BE2C (cell line): ENCODE measurements around the gene MIER2.
"Not testable (repeated sequence)": the region's sequence is repeated elsewhere in the genome, so short reads cannot be mapped to it uniquely, and the experiment has no call there.

Source experiments
- DNase-seq: peaks from one replicate; pipeline ENCODE4 v3.0.0-alpha.2; 2020
- H3K27me3 ChIP-seq: fragments of 250-450 bp; sonication (Bioruptor Pico); 2 replicates; pipeline ENCODE4 v1.5.1; 2020; ENCODE audit warnings: mild to moderate bottlenecking
- H3K36me3 ChIP-seq: fragments of 250-450 bp; sonication (Bioruptor Pico); 2 replicates; pipeline ENCODE4 v1.5.1; 2020; ENCODE audit warnings: mild to moderate bottlenecking
- H3K4me1 ChIP-seq: fragments of 250-450 bp; sonication (Bioruptor Pico); 2 replicates; pipeline ENCODE4 v1.5.1; 2020
- H3K4me3 ChIP-seq: 2 replicates; pipeline ENCODE4 v1.5.1; 2011; ENCODE audit warnings: low read depth, low read length
- H3K9me3 ChIP-seq: fragments of 250-450 bp; sonication (Bioruptor Pico); 2 replicates; pipeline ENCODE4 v1.5.1; 2020
- TF ChIP-seq, protein P1 (sequence below): IDR thresholded peaks from 2 replicates; pipeline ENCODE4 v1.5.1; 2012; ENCODE audit warnings: mild to moderate bottlenecking, low read depth, low read length

Gene MIER2

GRCh38 chr19:277131-277530, 67.5 kb downstream of the MIER2 start:
- no peaks in the 10 kb centered on the region for H3K36me3 ChIP-seq
- no peaks in the 10 kb centered on the region for H3K9me3 ChIP-seq
- peaks cover 18% of the 10 kb centered on the region for H3K27me3 ChIP-seq
- no peaks in the 10 kb centered on the region for H3K4me1 ChIP-seq
- TF ChIP-seq, protein P1, sequence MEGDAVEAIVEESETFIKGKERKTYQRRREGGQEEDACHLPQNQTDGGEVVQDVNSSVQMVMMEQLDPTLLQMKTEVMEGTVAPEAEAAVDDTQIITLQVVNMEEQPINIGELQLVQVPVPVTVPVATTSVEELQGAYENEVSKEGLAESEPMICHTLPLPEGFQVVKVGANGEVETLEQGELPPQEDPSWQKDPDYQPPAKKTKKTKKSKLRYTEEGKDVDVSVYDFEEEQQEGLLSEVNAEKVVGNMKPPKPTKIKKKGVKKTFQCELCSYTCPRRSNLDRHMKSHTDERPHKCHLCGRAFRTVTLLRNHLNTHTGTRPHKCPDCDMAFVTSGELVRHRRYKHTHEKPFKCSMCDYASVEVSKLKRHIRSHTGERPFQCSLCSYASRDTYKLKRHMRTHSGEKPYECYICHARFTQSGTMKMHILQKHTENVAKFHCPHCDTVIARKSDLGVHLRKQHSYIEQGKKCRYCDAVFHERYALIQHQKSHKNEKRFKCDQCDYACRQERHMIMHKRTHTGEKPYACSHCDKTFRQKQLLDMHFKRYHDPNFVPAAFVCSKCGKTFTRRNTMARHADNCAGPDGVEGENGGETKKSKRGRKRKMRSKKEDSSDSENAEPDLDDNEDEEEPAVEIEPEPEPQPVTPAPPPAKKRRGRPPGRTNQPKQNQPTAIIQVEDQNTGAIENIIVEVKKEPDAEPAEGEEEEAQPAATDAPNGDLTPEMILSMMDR, result no peak
- H3K4me3 ChIP-seq, result no peak overlapping the region
- DNase-seq, result no peak

DNA sequence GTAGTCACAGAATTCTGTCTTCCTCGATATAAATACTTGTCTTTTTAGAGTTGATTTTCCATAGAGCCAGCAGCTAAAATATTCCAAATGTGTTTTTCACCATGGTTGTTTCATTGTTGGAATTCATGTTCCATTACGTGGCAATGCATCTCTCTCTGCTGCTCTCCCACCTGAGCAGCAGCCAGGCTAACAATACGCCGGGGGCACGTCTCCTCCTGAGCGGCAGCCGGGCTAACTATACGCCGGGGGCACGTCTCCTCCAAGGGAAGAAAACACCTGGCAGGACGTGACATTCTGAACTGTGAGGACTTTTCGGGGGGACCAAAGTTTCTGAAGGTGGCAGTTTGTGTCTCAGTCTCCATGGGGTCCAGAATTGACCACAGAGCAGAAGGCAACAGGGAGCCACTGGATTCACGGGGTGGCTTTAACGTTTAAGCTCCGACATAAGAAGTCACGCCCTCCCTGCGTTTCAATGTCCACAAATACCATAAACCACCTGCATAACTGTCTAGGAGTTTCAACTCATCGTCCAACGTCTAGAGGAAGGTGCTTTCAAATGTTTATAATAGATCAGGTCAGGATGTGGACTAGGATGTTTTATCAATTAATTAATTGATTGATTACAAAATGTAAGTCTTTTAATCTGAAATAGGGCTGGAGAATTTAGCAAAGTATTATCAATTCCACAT, 68.5 kb downstream of the MIER2 start:
- H3K4me3 ChIP-seq, result no peak overlapping the region
- H3K36me3 ChIP-seq, result no peaks in the 10 kb centered on the region
- TF ChIP-seq, protein P1, result no peak
- DNase-seq, result no peak
- H3K27me3 ChIP-seq, result peaks cover 18% of the 10 kb centered on the region
- H3K9me3 ChIP-seq, result no peaks in the 10 kb centered on the region
- no peaks in the 10 kb centered on the region for H3K4me1 ChIP-seq

- no peak for DNase-seq
- Histone ChIP-seq H3K4me1 (no peaks in the 10 kb centered on the region), H3K27me3 (peaks cover 18% of the 10 kb centered on the region), H3K9me3 (no peaks in the 10 kb centered on the region), H3K4me3 (no peak overlapping the region), H3K36me3 (no peaks in the 10 kb centered on the region)
- TF ChIP-seq, protein P1, result no peak
These were observed 69.6 kb downstream of the MIER2 start for GRCh38 chr19:275000-275399.

GRCh38 chr19:273393-273792, 71.2 kb downstream of the MIER2 start:
- H3K36me3 ChIP-seq, result no peaks in the 10 kb centered on the region
- no peak for DNase-seq
- no peak overlapping the region for H3K4me3 ChIP-seq
- no peaks in the 10 kb centered on the region for H3K9me3 ChIP-seq
- H3K27me3 ChIP-seq, result peaks cover 18% of the 10 kb centered on the region
- TF ChIP-seq, protein P1, result no peak
- no peaks in the 10 kb centered on the region for H3K4me1 ChIP-seq

GRCh38 chr19:271856-272255, 72.7 kb downstream of the MIER2 start:
- no peaks in the 10 kb centered on the region for H3K4me1 ChIP-seq
- H3K36me3 ChIP-seq, result no peaks in the 10 kb centered on the region
- H3K27me3 ChIP-seq, result peaks cover 14% of the 10 kb centered on the region
- no peak overlapping the region for H3K4me3 ChIP-seq
- H3K9me3 ChIP-seq, result no peaks in the 10 kb centered on the region
- TF ChIP-seq, protein P1, result no peak
- DNase-seq, result no peak

DNA sequence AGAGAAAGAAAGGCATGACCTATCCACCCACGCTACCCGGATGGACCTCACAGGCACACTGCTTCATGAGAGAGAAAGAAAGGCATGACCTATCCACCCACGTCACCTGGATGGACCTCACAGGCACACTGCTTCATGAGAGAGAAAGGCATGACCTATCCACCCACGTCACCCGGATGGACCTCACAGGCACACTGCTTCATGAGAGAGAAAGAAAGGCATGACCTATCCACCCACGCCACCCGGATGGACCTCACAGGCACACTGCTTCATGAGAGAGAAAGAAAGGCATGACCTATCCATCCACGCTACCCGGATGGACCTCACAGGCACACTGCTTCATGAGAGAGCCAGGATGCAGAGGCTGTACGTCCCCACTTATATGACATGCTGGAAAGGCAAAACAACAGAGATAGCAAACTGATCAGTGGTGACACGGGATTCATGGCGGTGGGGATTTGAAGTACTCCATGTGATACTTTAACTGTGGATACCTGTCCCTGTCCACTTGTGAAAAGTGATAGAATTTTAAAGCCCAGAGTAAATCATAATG, 73.8 kb downstream of the MIER2 start:
- DNase-seq, H3K4me1 ChIP-seq, H3K4me3 ChIP-seq, H3K36me3 ChIP-seq, H3K9me3 ChIP-seq: not testable (repeated sequence)
- peaks cover 17% of the 10 kb centered on the region for H3K27me3 ChIP-seq
